OCI-LY3 (cell line): ENCODE measurements around the gene BCL7A.

Source experiments
- H2AFZ ChIP-seq: fragments of 200-600, 300-600 bp; shearing (Covaris generic); 2 replicates; pipeline ENCODE4 v1.6.0; 2014; ENCODE audit warnings: antibody characterized with exemption, low read depth, low read length
- H3K27ac ChIP-seq: fragments of 200-600, 300-600 bp; sonication (generic); 2 replicates; pipeline ENCODE4 v1.5.1; 2014; ENCODE audit warnings: mild to moderate bottlenecking, low read length, moderate library complexity, mixed read lengths
- H3K27me3 ChIP-seq: fragments of 200-600, 300-600 bp; sonication (generic); 2 replicates; pipeline ENCODE4 v1.6.1; 2014; ENCODE audit warnings: low read depth, low read length, mixed read lengths
- H3K36me3 ChIP-seq: fragments of 200-600, 300-600 bp; sonication (generic); replicated peaks from 2 replicates; pipeline ENCODE3; 2014; ENCODE audit warnings: low read depth, low read length, mixed read lengths
- H3K4me1 ChIP-seq: fragments of 300-600, 200-600 bp; sonication (generic); 2 replicates; pipeline ENCODE4 v1.6.1; 2014; ENCODE audit warnings: low read length, mixed read lengths
- H3K4me2 ChIP-seq: fragments of 200-600, 300-600 bp; sonication (generic); 2 replicates; pipeline ENCODE4 v1.6.1; 2014; ENCODE audit warnings: low read length, mixed read lengths
- H3K4me3 ChIP-seq: fragments of 300-600, 200-600 bp; sonication (generic); 2 replicates; pipeline ENCODE4 v1.5.1; 2014; ENCODE audit warnings: antibody characterized with exemption, mild to moderate bottlenecking, low read length, moderate library complexity
- H3K79me2 ChIP-seq: fragments of 300-600, 200-600 bp; shearing (Covaris generic); 2 replicates; pipeline ENCODE4 v1.6.1; 2014; ENCODE audit warnings: mild to moderate bottlenecking, low read length, mixed read lengths
- H3K9ac ChIP-seq: fragments of 300-600, 200-600 bp; shearing (Covaris generic); 2 replicates; pipeline ENCODE4 v1.6.0; 2014; ENCODE audit warnings: mild to moderate bottlenecking, low read length, moderate library complexity
- H3K9me3 ChIP-seq: fragments of 200-600, 300-600 bp; shearing (Covaris generic); 2 replicates; pipeline ENCODE4 v1.6.1; 2014; ENCODE audit warnings: low read length, mixed read lengths; ENCODE audit not compliant: insufficient read depth
- H4K20me1 ChIP-seq: fragments of 200-600, 300-600 bp; sonication (generic); 2 replicates; pipeline ENCODE4 v1.6.1; 2016; ENCODE audit warnings: low read length, mixed read lengths; ENCODE audit not compliant: insufficient read depth
- CTCF ChIP-seq: fragments of 200-600, 300-600 bp; sonication (generic); IDR thresholded peaks from 2 replicates; pipeline ENCODE4 v1.5.1; 2014; ENCODE audit warnings: antibody characterized with exemption, low read length, low read depth
- EZH2phosphoT487 ChIP-seq: fragments of 200-600 bp; shearing (Covaris generic); IDR thresholded peaks from 2 replicates; pipeline ENCODE4 v1.6.1; 2018; ENCODE audit warnings: antibody characterized with exemption, mixed run types, low read depth

BCL7A gene

GRCh38 chr12:122058549-122059149 lies 37.0 kb downstream of the BCL7A start:
- Histone ChIP-seq H3K4me3 (no peak overlapping the region), H2AFZ (no peak overlapping the region), H3K27ac (no peak overlapping the region), H3K36me3 (peaks cover 55% of the 10 kb centered on the region), H3K4me1 (no peaks in the 10 kb centered on the region), H3K79me2 (no peaks in the 10 kb centered on the region), H3K27me3 (no peaks in the 10 kb centered on the region), H3K4me2 (no peak overlapping the region), H3K9ac (no peak overlapping the region), H3K9me3 (no peaks in the 10 kb centered on the region), H4K20me1 (peaks cover 4% of the 10 kb centered on the region; the same call in 1 of the 2 replicates)
- no peak for TF ChIP-seq EZH2phosphoT487
- TF ChIP-seq CTCF: no peak

- Histone ChIP-seq H2AFZ (no peak overlapping the region), H3K9ac (no peak overlapping the region), H3K9me3 (no peaks in the 10 kb centered on the region), H3K4me2 (no peak overlapping the region), H3K4me1 (no peaks in the 10 kb centered on the region), H3K36me3 (peaks cover 55% of the 10 kb centered on the region), H3K27ac (no peak overlapping the region), H4K20me1 (peaks cover 4% of the 10 kb centered on the region; the same call in 1 of the 2 replicates), H3K27me3 (no peaks in the 10 kb centered on the region), H3K79me2 (no peaks in the 10 kb centered on the region), H3K4me3 (no peak overlapping the region)
- TF ChIP-seq CTCF (no peak), EZH2phosphoT487 (no peak)
Measured at GRCh38 chr12:122059203-122059960, 37.7 kb downstream of the BCL7A start.

GRCh38 chr12:122060081-122060501 lies 38.4 kb downstream of the BCL7A start:
- TF ChIP-seq EZH2phosphoT487: no peak
- no peak for TF ChIP-seq CTCF
- Histone ChIP-seq H3K4me2 (no peak overlapping the region), H3K79me2 (no peaks in the 10 kb centered on the region), H4K20me1 (no peaks in the 10 kb centered on the region), H3K9ac (no peak overlapping the region), H3K27me3 (no peaks in the 10 kb centered on the region), H3K4me1 (no peaks in the 10 kb centered on the region), H3K36me3 (peaks cover 48% of the 10 kb centered on the region), H3K4me3 (no peak overlapping the region), H3K9me3 (no peaks in the 10 kb centered on the region), H2AFZ (no peak overlapping the region), H3K27ac (no peak overlapping the region)

DNA sequence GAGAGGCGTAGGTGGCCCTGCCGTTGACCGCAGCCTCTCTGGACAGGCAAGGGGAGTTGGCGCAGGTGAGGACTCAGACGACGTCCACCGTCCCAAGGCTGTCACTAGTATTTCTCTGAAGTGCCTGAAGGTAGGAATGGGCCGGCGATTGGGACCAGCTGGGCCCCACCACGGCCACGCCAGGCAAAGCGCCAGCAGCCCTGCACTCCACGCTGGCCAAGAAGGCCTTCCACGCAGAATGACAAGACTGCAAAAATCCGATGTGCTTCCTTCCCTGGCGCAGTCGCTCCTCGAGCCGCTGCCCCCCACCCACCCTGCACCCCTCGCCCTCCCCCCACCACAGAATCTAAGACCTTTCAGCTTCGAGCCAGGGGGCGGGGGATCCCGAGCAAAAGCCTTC lies 39.6 kb downstream of the BCL7A start:
- Histone ChIP-seq H3K9ac (no peak overlapping the region), H3K79me2 (no peaks in the 10 kb centered on the region), H3K27ac (no peak overlapping the region), H3K27me3 (no peaks in the 10 kb centered on the region), H3K4me2 (no peak overlapping the region), H3K4me3 (no peak overlapping the region), H4K20me1 (no peaks in the 10 kb centered on the region), H3K9me3 (no peaks in the 10 kb centered on the region), H3K36me3 (peaks cover 39% of the 10 kb centered on the region), H2AFZ (no peak overlapping the region), H3K4me1 (no peaks in the 10 kb centered on the region)
- no peak for TF ChIP-seq CTCF
- no peak for TF ChIP-seq EZH2phosphoT487
